Measurements from ENCODE around the gene VPS16. TPM values are rescaled to one million over a fixed set of nuclear protein-coding genes. Genes with fewer than 3 reads are reported as not detected.

VPS16 gene
- total and polyA plus RNA-seq, 2 of the 13 experiments (the other 11 are each of a cell fraction or from before 2014, with no cell fraction given): 34.2 to 35.4 TPM

DNA sequence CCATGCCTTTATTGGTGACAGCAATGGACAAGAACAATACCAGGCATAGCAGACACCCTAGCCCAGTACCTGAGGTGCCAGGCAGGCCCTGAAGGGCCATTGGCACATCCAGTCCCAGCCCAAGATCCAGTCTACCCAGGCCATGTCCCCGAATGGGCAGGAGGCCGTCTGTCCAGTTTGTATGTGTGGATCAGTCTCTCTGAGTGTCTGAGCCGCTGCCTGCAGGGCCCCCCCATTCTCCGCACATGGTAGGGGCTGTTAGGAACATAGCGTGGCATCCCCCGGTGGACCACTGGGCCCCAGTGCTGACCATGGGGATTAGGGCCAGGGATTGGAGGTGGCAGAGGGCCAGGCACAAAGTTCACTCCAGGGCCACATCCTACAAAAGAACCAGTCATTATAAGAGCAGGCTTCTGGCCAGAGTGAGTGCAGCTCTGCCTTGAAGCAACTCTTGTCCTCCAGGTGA is 5.2 kb upstream of the VPS16 start (continued):
- TF ChIP-seq, protein P1, sequence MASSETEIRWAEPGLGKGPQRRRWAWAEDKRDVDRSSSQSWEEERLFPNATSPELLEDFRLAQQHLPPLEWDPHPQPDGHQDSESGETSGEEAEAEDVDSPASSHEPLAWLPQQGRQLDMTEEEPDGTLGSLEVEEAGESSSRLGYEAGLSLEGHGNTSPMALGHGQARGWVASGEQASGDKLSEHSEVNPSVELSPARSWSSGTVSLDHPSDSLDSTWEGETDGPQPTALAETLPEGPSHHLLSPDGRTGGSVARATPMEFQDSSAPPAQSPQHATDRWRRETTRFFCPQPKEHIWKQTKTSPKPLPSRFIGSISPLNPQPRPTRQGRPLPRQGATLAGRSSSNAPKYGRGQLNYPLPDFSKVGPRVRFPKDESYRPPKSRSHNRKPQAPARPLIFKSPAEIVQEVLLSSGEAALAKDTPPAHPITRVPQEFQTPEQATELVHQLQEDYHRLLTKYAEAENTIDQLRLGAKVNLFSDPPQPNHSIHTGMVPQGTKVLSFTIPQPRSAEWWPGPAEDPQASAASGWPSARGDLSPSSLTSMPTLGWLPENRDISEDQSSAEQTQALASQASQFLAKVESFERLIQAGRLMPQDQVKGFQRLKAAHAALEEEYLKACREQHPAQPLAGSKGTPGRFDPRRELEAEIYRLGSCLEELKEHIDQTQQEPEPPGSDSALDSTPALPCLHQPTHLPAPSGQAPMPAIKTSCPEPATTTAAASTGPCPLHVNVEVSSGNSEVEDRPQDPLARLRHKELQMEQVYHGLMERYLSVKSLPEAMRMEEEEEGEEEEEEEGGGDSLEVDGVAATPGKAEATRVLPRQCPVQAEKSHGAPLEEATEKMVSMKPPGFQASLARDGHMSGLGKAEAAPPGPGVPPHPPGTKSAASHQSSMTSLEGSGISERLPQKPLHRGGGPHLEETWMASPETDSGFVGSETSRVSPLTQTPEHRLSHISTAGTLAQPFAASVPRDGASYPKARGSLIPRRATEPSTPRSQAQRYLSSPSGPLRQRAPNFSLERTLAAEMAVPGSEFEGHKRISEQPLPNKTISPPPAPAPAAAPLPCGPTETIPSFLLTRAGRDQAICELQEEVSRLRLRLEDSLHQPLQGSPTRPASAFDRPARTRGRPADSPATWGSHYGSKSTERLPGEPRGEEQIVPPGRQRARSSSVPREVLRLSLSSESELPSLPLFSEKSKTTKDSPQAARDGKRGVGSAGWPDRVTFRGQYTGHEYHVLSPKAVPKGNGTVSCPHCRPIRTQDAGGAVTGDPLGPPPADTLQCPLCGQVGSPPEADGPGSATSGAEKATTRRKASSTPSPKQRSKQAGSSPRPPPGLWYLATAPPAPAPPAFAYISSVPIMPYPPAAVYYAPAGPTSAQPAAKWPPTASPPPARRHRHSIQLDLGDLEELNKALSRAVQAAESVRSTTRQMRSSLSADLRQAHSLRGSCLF (CRISPR knock-in tag; IDR thresholded peaks at IDR 0.05; ENCODE audit: borderline replicate concordance): no peak
- TF ChIP-seq, protein P2, sequence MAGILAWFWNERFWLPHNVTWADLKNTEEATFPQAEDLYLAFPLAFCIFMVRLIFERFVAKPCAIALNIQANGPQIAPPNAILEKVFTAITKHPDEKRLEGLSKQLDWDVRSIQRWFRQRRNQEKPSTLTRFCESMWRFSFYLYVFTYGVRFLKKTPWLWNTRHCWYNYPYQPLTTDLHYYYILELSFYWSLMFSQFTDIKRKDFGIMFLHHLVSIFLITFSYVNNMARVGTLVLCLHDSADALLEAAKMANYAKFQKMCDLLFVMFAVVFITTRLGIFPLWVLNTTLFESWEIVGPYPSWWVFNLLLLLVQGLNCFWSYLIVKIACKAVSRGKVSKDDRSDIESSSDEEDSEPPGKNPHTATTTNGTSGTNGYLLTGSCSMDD (CRISPR knock-in tag; IDR thresholded peaks at IDR 0.05): no peak
- TF ChIP-seq ZBTB3 (CRISPR knock-in tag; IDR thresholded peaks at IDR 0.05; ENCODE audit: borderline replicate concordance, low read depth): no peak
- TF ChIP-seq, protein P3, sequence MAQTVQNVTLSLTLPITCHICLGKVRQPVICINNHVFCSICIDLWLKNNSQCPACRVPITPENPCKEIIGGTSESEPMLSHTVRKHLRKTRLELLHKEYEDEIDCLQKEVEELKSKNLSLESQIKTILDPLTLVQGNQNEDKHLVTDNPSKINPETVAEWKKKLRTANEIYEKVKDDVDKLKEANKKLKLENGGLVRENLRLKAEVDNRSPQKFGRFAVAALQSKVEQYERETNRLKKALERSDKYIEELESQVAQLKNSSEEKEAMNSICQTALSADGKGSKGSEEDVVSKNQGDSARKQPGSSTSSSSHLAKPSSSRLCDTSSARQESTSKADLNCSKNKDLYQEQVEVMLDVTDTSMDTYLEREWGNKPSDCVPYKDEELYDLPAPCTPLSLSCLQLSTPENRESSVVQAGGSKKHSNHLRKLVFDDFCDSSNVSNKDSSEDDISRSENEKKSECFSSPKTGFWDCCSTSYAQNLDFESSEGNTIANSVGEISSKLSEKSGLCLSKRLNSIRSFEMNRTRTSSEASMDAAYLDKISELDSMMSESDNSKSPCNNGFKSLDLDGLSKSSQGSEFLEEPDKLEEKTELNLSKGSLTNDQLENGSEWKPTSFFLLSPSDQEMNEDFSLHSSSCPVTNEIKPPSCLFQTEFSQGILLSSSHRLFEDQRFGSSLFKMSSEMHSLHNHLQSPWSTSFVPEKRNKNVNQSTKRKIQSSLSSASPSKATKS (CRISPR knock-in tag; IDR thresholded peaks at IDR 0.05): no peak
- TF ChIP-seq ZNF138 (CRISPR knock-in tag; IDR thresholded peaks at IDR 0.05; ENCODE audit: low read depth): no peak
- TF ChIP-seq, protein P4, sequence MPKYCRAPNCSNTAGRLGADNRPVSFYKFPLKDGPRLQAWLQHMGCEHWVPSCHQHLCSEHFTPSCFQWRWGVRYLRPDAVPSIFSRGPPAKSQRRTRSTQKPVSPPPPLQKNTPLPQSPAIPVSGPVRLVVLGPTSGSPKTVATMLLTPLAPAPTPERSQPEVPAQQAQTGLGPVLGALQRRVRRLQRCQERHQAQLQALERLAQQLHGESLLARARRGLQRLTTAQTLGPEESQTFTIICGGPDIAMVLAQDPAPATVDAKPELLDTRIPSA (CRISPR knock-in tag; IDR thresholded peaks at IDR 0.05; ENCODE audit: borderline replicate concordance): no peak
- TF ChIP-seq RBM22 (optimal IDR thresholded peaks at IDR 0.05; ENCODE audit: low read length): no peak
- TF ChIP-seq, protein P5, sequence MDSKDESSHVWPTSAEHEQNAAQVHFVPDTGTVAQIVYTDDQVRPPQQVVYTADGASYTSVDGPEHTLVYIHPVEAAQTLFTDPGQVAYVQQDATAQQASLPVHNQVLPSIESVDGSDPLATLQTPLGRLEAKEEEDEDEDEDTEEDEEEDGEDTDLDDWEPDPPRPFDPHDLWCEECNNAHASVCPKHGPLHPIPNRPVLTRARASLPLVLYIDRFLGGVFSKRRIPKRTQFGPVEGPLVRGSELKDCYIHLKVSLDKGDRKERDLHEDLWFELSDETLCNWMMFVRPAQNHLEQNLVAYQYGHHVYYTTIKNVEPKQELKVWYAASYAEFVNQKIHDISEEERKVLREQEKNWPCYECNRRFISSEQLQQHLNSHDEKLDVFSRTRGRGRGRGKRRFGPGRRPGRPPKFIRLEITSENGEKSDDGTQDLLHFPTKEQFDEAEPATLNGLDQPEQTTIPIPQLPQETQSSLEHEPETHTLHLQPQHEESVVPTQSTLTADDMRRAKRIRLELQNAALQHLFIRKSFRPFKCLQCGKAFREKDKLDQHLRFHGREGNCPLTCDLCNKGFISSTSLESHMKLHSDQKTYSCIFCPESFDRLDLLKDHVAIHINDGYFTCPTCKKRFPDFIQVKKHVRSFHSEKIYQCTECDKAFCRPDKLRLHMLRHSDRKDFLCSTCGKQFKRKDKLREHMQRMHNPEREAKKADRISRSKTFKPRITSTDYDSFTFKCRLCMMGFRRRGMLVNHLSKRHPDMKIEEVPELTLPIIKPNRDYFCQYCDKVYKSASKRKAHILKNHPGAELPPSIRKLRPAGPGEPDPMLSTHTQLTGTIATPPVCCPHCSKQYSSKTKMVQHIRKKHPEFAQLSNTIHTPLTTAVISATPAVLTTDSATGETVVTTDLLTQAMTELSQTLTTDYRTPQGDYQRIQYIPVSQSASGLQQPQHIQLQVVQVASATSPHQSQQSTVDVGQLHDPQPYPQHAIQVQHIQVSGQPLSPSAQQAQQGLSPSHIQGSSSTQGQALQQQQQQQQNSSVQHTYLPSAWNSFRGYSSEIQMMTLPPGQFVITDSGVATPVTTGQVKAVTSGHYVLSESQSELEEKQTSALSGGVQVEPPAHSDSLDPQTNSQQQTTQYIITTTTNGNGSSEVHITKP (CRISPR knock-in tag; IDR thresholded peaks at IDR 0.05; ENCODE audit: low read depth): 0 out of 2 replicates have a peak, but pooled peaks have one; percentile 45
- TF ChIP-seq SCMH1 (CRISPR knock-in tag; IDR thresholded peaks at IDR 0.05; ENCODE audit: borderline replicate concordance): no peak
- no peak for TF ChIP-seq NBN (conservative IDR thresholded peaks at IDR 0.05)
- no peak for TF ChIP-seq U2AF1 (optimal IDR thresholded peaks at IDR 0.05; ENCODE audit: low read depth, low read length)
- no peak for TF ChIP-seq NCOA1 (CRISPR knock-in tag; IDR thresholded peaks at IDR 0.05)
- no peak for TF ChIP-seq GPN1 (CRISPR knock-in tag; IDR thresholded peaks at IDR 0.05; ENCODE audit: borderline replicate concordance)
- TF ChIP-seq, protein P6, sequence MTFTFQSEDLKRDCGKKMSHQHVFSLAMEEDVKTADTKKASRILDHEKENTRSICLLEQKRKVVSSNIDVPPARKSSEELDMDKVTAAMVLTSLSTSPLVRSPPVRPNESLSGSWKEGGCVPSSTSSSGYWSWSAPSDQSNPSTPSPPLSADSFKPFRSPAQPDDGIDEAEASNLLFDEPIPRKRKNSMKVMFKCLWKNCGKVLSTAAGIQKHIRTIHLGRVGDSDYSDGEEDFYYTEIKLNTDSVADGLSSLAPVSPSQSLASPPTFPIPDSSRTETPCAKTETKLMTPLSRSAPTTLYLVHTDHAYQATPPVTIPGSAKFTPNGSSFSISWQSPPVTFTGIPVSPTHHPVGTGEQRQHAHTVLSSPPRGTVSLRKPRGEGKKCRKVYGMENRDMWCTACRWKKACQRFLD (CRISPR knock-in tag; IDR thresholded peaks at IDR 0.05; ENCODE audit: borderline replicate concordance): no peak
- TF ChIP-seq LCORL (IDR thresholded peaks at IDR 0.05): no peak
- TF ChIP-seq LCORL (CRISPR knock-in tag; IDR thresholded peaks at IDR 0.05): no peak

Data from HepG2 (cell line).